Panc1 (cell line): Measurements from ENCODE around the gene MAEA.

Experiments
- TF ChIP-seq, protein P1 (sequence below): fragments of 450-650 bp; IDR thresholded peaks from 2 replicates; pipeline ENCODE4 v1.5.1; 2017; ENCODE audit warnings: mild to moderate bottlenecking
- TF ChIP-seq, protein P2 (sequence below), 2 experiments: IDR thresholded peaks; 2 replicates each; pipeline ENCODE4 v1.6.1; 2011 to 2012; ENCODE audit warnings: low read depth in 2 of 2, control low read depth in 1 of 2, low read length in 1 of 2, mild to moderate bottlenecking in 1 of 2, moderate library complexity in 1 of 2; ENCODE audit not compliant: insufficient read depth in 1 of 2

DNA sequence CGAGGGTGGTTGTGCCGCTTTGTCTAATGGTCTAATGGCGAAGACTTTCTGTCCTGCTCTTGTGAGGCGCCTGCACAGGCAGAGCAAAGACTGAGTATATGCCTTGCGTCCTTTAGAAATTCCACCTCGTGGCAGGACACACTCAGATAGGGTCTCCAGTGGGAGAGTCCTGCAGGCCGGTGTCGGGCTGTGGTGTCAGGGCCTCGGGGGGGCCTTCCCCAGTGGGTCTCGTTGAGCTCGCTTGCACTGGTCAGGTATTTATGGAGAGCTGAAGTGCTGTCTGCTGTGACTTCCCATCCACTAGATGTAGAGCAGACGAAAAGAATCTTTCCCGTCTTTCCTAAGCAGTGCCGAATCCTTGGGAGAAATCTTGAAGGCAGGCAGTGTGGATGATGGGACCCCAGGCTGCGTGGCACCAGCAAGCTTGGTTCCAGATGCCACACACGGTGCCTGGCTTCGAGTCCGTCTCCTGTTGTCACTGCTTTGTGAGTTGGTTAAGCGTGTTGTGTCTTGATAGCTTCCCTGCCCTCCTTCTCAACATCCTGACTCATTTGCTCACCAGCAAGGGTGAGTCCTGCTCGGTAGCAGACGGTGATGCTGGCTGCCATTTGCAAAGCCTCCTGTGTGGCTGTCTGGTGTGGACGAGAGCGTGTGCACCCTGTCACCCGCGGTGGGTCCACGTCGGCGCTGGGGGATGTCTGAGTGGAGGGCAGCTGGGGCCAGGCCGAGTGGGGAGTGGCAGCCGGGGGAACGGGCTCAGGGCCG, 20.5 kb downstream of the MAEA start:
- TF ChIP-seq, protein P1, sequence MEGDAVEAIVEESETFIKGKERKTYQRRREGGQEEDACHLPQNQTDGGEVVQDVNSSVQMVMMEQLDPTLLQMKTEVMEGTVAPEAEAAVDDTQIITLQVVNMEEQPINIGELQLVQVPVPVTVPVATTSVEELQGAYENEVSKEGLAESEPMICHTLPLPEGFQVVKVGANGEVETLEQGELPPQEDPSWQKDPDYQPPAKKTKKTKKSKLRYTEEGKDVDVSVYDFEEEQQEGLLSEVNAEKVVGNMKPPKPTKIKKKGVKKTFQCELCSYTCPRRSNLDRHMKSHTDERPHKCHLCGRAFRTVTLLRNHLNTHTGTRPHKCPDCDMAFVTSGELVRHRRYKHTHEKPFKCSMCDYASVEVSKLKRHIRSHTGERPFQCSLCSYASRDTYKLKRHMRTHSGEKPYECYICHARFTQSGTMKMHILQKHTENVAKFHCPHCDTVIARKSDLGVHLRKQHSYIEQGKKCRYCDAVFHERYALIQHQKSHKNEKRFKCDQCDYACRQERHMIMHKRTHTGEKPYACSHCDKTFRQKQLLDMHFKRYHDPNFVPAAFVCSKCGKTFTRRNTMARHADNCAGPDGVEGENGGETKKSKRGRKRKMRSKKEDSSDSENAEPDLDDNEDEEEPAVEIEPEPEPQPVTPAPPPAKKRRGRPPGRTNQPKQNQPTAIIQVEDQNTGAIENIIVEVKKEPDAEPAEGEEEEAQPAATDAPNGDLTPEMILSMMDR: no peak
- TF ChIP-seq, protein P2, sequence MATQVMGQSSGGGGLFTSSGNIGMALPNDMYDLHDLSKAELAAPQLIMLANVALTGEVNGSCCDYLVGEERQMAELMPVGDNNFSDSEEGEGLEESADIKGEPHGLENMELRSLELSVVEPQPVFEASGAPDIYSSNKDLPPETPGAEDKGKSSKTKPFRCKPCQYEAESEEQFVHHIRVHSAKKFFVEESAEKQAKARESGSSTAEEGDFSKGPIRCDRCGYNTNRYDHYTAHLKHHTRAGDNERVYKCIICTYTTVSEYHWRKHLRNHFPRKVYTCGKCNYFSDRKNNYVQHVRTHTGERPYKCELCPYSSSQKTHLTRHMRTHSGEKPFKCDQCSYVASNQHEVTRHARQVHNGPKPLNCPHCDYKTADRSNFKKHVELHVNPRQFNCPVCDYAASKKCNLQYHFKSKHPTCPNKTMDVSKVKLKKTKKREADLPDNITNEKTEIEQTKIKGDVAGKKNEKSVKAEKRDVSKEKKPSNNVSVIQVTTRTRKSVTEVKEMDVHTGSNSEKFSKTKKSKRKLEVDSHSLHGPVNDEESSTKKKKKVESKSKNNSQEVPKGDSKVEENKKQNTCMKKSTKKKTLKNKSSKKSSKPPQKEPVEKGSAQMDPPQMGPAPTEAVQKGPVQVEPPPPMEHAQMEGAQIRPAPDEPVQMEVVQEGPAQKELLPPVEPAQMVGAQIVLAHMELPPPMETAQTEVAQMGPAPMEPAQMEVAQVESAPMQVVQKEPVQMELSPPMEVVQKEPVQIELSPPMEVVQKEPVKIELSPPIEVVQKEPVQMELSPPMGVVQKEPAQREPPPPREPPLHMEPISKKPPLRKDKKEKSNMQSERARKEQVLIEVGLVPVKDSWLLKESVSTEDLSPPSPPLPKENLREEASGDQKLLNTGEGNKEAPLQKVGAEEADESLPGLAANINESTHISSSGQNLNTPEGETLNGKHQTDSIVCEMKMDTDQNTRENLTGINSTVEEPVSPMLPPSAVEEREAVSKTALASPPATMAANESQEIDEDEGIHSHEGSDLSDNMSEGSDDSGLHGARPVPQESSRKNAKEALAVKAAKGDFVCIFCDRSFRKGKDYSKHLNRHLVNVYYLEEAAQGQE (IDR thresholded peaks at IDR 0.05; ENCODE audit: insufficient read depth in 1 of 2, low read depth in 2 of 2, low read length in 1 of 2): no peak
